HepG2 (cell line): ENCODE results near the gene PRKAR1B. TPM values are rescaled to one million over a fixed set of nuclear protein-coding genes. Genes with fewer than 3 reads are reported as not detected.

Source experiments
- ATAC-seq: fragments of 200-7000 bp; cut with Tn5 transposase; 3 replicates; pipeline ENCODE4 v1.9.1; 2020; ENCODE audit warnings: mild to moderate bottlenecking, moderate library complexity
- BruUV-seq: library from RNA; stranded (reverse); fragments of 400-500 nt; replicated peaks from 2 replicates; lab custom pipeline; 2021; lab: Mats Ljungman, UMichigan
- CTCF ChIA-PET: fragments of 300-600 bp; formaldehyde crosslinking; extraction: SDS; loops from one replicate; lab custom pipeline; 2021; ENCODE audit warnings: low total read pairs, inconsistent platforms, low intra/inter-chr PET ratio; lab: Yijun Ruan, JAX
- POLR2A ChIA-PET: fragments of 350-600 bp; sonication (Branson Sonifier 250); formaldehyde crosslinking; loops from one replicate; lab custom pipeline; 2020; ENCODE audit warnings: antibody characterized with exemption, inconsistent platforms; lab: Yijun Ruan, JAX
- DNase-seq: peaks from one replicate; pipeline ENCODE4 v3.0.0-alpha.2; 2015; ENCODE audit warnings: low spot score
- FAIRE-seq: peaks from 3 replicates; lab custom pipeline; 2011; peaks lifted over from hg19 to GRCh38; lab: Jason Lieb, UNC
- H2AFZ ChIP-seq: one replicate; pipeline ENCODE4 v1.6.1; 2011; ENCODE audit warnings: low read length, inconsistent platforms
- H3K27ac ChIP-seq: fragments of 300-600 bp; 3 replicates; pipeline ENCODE4 v1.8.0; 2011; ENCODE audit warnings: mixed run types, mild to moderate bottlenecking, mixed read lengths, low read length, inconsistent platforms; ENCODE audit not compliant: insufficient read depth; ENCODE audit errors: extremely low read length
- H3K27me3 ChIP-seq, 2 experiments: fragments of 200-600 bp in 1 of 2; 2 replicates in 1 of 2; 3 replicates in 1 of 2; pipeline versions ENCODE4 v1.6.0 to v1.8.0; 2011; ENCODE audit warnings: low read length in 2 of 2, mild to moderate bottlenecking in 2 of 2, moderate library complexity in 2 of 2, inconsistent platforms in 1 of 2; ENCODE audit not compliant: insufficient read depth in 2 of 2, control insufficient read depth in 1 of 2
- H3K36me3 ChIP-seq, 2 experiments: fragments of 200-600 bp in 1 of 2; replicated peaks in 1 of 2; 2 replicates in 1 of 2; 3 replicates in 1 of 2; pipeline versions ENCODE4 v1.5.1 to v1.8.0; 2011; ENCODE audit warnings: low read length in 2 of 2, inconsistent platforms in 1 of 2; ENCODE audit not compliant: insufficient read depth in 2 of 2, control insufficient read depth in 1 of 2
- H3K4me1 ChIP-seq: 2 replicates; pipeline ENCODE4 v1.5.1; 2012; ENCODE audit warnings: low read length, inconsistent platforms; ENCODE audit not compliant: insufficient read depth
- H3K4me2 ChIP-seq: 2 replicates; pipeline ENCODE4 v1.6.0; 2011; ENCODE audit warnings: low read depth, low read length, inconsistent platforms
- H3K4me3 ChIP-seq, 3 experiments: fragments of 200-600 bp in 1 of 3; sonication (generic), shearing (Covaris generic) in 1 of 3; replicated peaks in 1 of 3; 2 replicates each; pipeline ENCODE4 v1.5.1; 2011 to 2016; ENCODE audit warnings: low read length in 3 of 3, inconsistent platforms in 2 of 3, low read depth in 2 of 3, mild to moderate bottlenecking in 2 of 3, control low read depth in 1 of 3, mixed read lengths in 1 of 3; ENCODE audit not compliant: insufficient read depth in 1 of 3
- H3K79me2 ChIP-seq: one replicate; pipeline ENCODE4 v1.6.1; 2011; ENCODE audit warnings: low read length, inconsistent platforms; ENCODE audit not compliant: insufficient read depth
- H3K9ac ChIP-seq: 2 replicates; pipeline ENCODE4 v1.6.0; 2011; ENCODE audit warnings: mild to moderate bottlenecking, low read depth, low read length, inconsistent platforms; ENCODE audit not compliant: insufficient read depth
- H3K9me3 ChIP-seq: 2 replicates; pipeline ENCODE4 v1.5.1; 2012; ENCODE audit warnings: mild to moderate bottlenecking, low read length
- H4K20me1 ChIP-seq: 2 replicates; pipeline ENCODE4 v1.6.0; 2011; ENCODE audit warnings: inconsistent platforms, mild to moderate bottlenecking, low read length, moderate library complexity; ENCODE audit not compliant: insufficient read depth
- AHR ChIP-seq: IDR thresholded peaks from 2 replicates; pipeline ENCODE4 v1.6.1; 2018; ENCODE audit warnings: missing genetic modification reagents, missing compliant biosample characterization
- ATF2 ChIP-seq: sonication (generic); formaldehyde crosslinking; IDR thresholded peaks from 2 replicates; pipeline ENCODE4 v1.4.0; 2020; ENCODE audit warnings: missing genetic modification reagents
- GTF2F1 ChIP-seq: fragments of 150-350 bp; IDR thresholded peaks from 2 replicates; pipeline ENCODE4 v1.6.1; 2014; ENCODE audit warnings: low read length
- HMG20B ChIP-seq: conservative IDR thresholded peaks from 2 replicates; pipeline ENCODE4 v1.6.1; 2016; ENCODE audit warnings: missing genetic modification reagents, missing compliant biosample characterization
- HOXA7 ChIP-seq: sonication (generic); formaldehyde crosslinking; IDR thresholded peaks from 2 replicates; pipeline ENCODE4 v1.8.1; 2022; ENCODE audit warnings: mild to moderate bottlenecking, missing genetic modification reagents, moderate library complexity
- HOXA9 ChIP-seq: sonication (generic); formaldehyde crosslinking; IDR thresholded peaks from 2 replicates; pipeline ENCODE4 v1.8.1; 2022; ENCODE audit warnings: missing genetic modification reagents, mild to moderate bottlenecking, moderate library complexity, borderline replicate concordance
- IRF1 ChIP-seq: sonication (generic); formaldehyde crosslinking; IDR thresholded peaks from 2 replicates; pipeline ENCODE4 v1.4.0; 2020; ENCODE audit warnings: low read depth, mild to moderate bottlenecking, missing genetic modification reagents
- JUNB ChIP-seq: sonication (generic); formaldehyde crosslinking; IDR thresholded peaks from 2 replicates; pipeline ENCODE4 v1.8.0; 2022; ENCODE audit warnings: missing genetic modification reagents, mild to moderate bottlenecking, borderline replicate concordance
- MEF2D ChIP-seq: sonication (generic); formaldehyde crosslinking; IDR thresholded peaks from 2 replicates; pipeline ENCODE4 v1.5.1; 2020; ENCODE audit warnings: mild to moderate bottlenecking, missing genetic modification reagents
- MEIS1 ChIP-seq: sonication (generic); formaldehyde crosslinking; IDR thresholded peaks from 2 replicates; pipeline ENCODE4 v1.9.0; 2021; ENCODE audit warnings: mild to moderate bottlenecking, missing genetic modification reagents, moderate library complexity, borderline replicate concordance
- MIXL1 ChIP-seq: IDR thresholded peaks from 2 replicates; pipeline ENCODE4 v1.6.1; 2016
- POLR2A ChIP-seq, 2 experiments: IDR thresholded peaks; 2 replicates each; pipeline ENCODE4 v1.6.1; 2011; ENCODE audit warnings: low read depth in 2 of 2, low read length in 2 of 2, mild to moderate bottlenecking in 1 of 2, moderate library complexity in 1 of 2; ENCODE audit not compliant: insufficient read depth in 1 of 2
- PRMT3 ChIP-seq: sonication (generic); formaldehyde crosslinking; IDR thresholded peaks from 2 replicates; pipeline ENCODE4 v1.8.1; 2022; ENCODE audit warnings: low read depth, mild to moderate bottlenecking, moderate library complexity, missing genetic modification reagents, borderline replicate concordance
- RFX3 ChIP-seq: IDR thresholded peaks from 2 replicates; pipeline ENCODE4 v1.6.1; 2016; ENCODE audit warnings: missing biosample characterization, missing genetic modification reagents
- RFXAP ChIP-seq: sonication (generic); formaldehyde crosslinking; IDR thresholded peaks from 2 replicates; pipeline ENCODE4 v1.4.0; 2020; ENCODE audit warnings: missing genetic modification reagents, borderline replicate concordance
- SMC3 ChIP-seq: IDR thresholded peaks from 2 replicates; pipeline ENCODE4 v1.6.1; 2011; ENCODE audit warnings: low read length, improper control_type of control experiment
- TCF7L2 ChIP-seq: IDR thresholded peaks from 2 replicates; pipeline ENCODE4 v1.6.1; 2011; ENCODE audit warnings: mild to moderate bottlenecking, low read depth, low read length, moderate library complexity
- ZNF17 ChIP-seq: sonication (generic); formaldehyde crosslinking; IDR thresholded peaks from 2 replicates; pipeline ENCODE4 v1.5.0; 2020; ENCODE audit warnings: mild to moderate bottlenecking, missing genetic modification reagents
- ZNF251 ChIP-seq: sonication (generic); formaldehyde crosslinking; IDR thresholded peaks from 2 replicates; pipeline ENCODE4 v1.9.0; 2021; ENCODE audit warnings: mild to moderate bottlenecking, missing genetic modification reagents
- ZNF281 ChIP-seq: sonication (generic); formaldehyde crosslinking; IDR thresholded peaks from 2 replicates; pipeline ENCODE4 v1.4.0; 2020; ENCODE audit warnings: missing genetic modification reagents, borderline replicate concordance
- ZNF550 ChIP-seq: sonication (generic); formaldehyde crosslinking; IDR thresholded peaks from 2 replicates; pipeline ENCODE4 v1.4.0; 2020; ENCODE audit warnings: mild to moderate bottlenecking, missing genetic modification reagents, borderline replicate concordance
- WGBS: methylation state at CpG from one replicate; pipeline ENCODE4 v1.1.6; 2017; ENCODE audit warnings: low lambda C conversion rate; 5-methylcytosine and 5-hydroxymethylcytosine counted together
- in situ Hi-C: cut with HindIII; loops from 2 replicates; pipeline ENCODE4 v1.10.0; 2017; ENCODE audit warnings: low pct_unique_long_range_greater_than_20kb; ENCODE audit not compliant: extremely low pct_ligation_motif_present
- intact Hi-C: fragments of 100-400 bp; cut with micrococcal nuclease; formaldehyde crosslinking; loops from one replicate; pipeline ENCODE4 v1.10.0; 2022; ENCODE audit not compliant: unreplicated experiment
- polyA plus RNA-seq, 8 experiments: library from polyadenylated mRNA; depleted of rRNA in 3 of 8; stranded (reverse) in 7 of 8; unstranded in 1 of 8; fragments of >200 nt; fragmentation: Illumina TruSeq in 4 of 8; extraction: Trizol in 4 of 8; gene quantifications; 2 replicates each; pipeline versions ENCODE4 v1.2.1 to v1.2.3, GENCODE V29; 2011 to 2016; ENCODE audit warnings: low read depth in 4 of 8, missing spikeins in 1 of 8, mixed read lengths in 1 of 8; ENCODE audit not compliant: insufficient read depth in 1 of 8
- total RNA-seq, 5 experiments: library from RNA; depleted of rRNA; stranded (reverse); fragments of >200 nt; fragmentation: Illumina TruSeq; extraction: Trizol; gene quantifications; 2 replicates each; pipeline ENCODE4 v1.2.3, GENCODE V29; 2016; ENCODE audit warnings: low read depth in 1 of 5

PRKAR1B gene
- total and polyA plus RNA-seq, 2 of the 13 experiments (the other 11 are each of a cell fraction or from before 2014, with no cell fraction given) = 7.9 to 28.2 TPM

GRCh38 chr7:539731-540411, 187.2 kb downstream of the PRKAR1B start:
- DNase-seq = peak; percentile 90
- H3K9me3 ChIP-seq = no peaks in the 10 kb centered on the region
- POLR2A ChIA-PET = interaction anchor here (2.1 to 3.5 kb wide), 2 partner anchors 13 to 36 kb away, joined by 17 to 19 read pairs; no protein-coding TSS in a partner anchor
- no peaks in the 10 kb centered on the region; a peak in 1 of 5 replicates for H3K27me3 ChIP-seq
- peak; percentile 74 for ATAC-seq
- H3K4me1 ChIP-seq = peaks cover 57% of the 10 kb centered on the region
- no peak overlapping the region for H3K9ac ChIP-seq
- CTCF ChIA-PET = no interaction called here
- no peaks in the 10 kb centered on the region for H4K20me1 ChIP-seq
- H2AFZ ChIP-seq = no peak overlapping the region
- no TSS peak for BruUV-seq
- intact Hi-C loops = loop anchor here (2.0 to 10.0 kb wide), 2 partner anchors 13 to 75 kb away; no protein-coding TSS in a partner anchor
- peak; percentile 70 for FAIRE-seq
- H3K27ac ChIP-seq = peak overlapping the region; percentile 32
- peak overlapping the region; percentile 100 for H3K4me2 ChIP-seq
- in situ Hi-C loops = no loop called here
- H3K4me3 ChIP-seq = peak overlapping the region in 1 of 3 experiments; percentile 27; a peak in 1 of 6 replicates
- 69% methylated on average over 7 of the region's 17 CpGs for WGBS
- H3K79me2 ChIP-seq = no peaks in the 10 kb centered on the region
- no peaks in the 10 kb centered on the region for H3K36me3 ChIP-seq
- TF ChIP-seq SMC3 (no peak), RFXAP (CRISPR knock-in tag) (0 out of 2 replicates have a peak, but pooled peaks have one; percentile 23), JUNB (CRISPR knock-in tag) (no peak), POLR2A (IDR thresholded peaks at IDR 0.05; ENCODE audit: insufficient read depth in 1 of 2, low read depth in 2 of 2, low read length in 2 of 2) (peak in 1 of 2 experiments; percentile 43; a peak in 3 of 4 replicates), ZNF550 (CRISPR knock-in tag) (no peak), MEF2D (CRISPR knock-in tag) (no peak), ZNF251 (CRISPR knock-in tag) (no peak), ZNF281 (no peak), PRMT3 (no peak), RFX3 (CRISPR knock-in tag) (no peak), ATF2 (CRISPR knock-in tag) (no peak), ZNF17 (CRISPR knock-in tag) (no peak), HOXA9 (CRISPR knock-in tag) (no peak), MEIS1 (CRISPR knock-in tag) (no peak), HOXA7 (CRISPR knock-in tag) (no peak), GTF2F1 (no peak), TCF7L2 (no peak), IRF1 (CRISPR knock-in tag) (no peak), MIXL1 (CRISPR knock-in tag) (no peak), AHR (0 out of 2 replicates have a peak, but pooled peaks have one; percentile 28), HMG20B (CRISPR knock-in tag) (0 out of 2 replicates have a peak, but pooled peaks have one; percentile 27)
